Skin of body (tissue), 2 donors: ENCODE data around the gene MIPOL1. TPM values are rescaled to one million over a fixed set of nuclear protein-coding genes. Genes with fewer than 3 reads are reported as not detected.
"Not testable (repeated sequence)": the region's sequence is repeated elsewhere in the genome, so short reads cannot be mapped to it uniquely, and the experiment has no call there.

Experiments used
- DNase-seq: peaks from one replicate; lab custom pipeline; 2025; lab: John Stamatoyannopoulos, UW
- total RNA-seq: library from RNA; depleted of rRNA; stranded (reverse); fragments of >200 nt; gene quantifications from one replicate; pipeline ENCODE4 v1.2.3, GENCODE V29; 2014

Gene MIPOL1
- total RNA-seq, 1 donor from 2014 or later: 17.3 TPM

GRCh38 chr14:37512173-37512572 is 314.4 kb downstream of the MIPOL1 start:
- no peak for DNase-seq

DNA sequence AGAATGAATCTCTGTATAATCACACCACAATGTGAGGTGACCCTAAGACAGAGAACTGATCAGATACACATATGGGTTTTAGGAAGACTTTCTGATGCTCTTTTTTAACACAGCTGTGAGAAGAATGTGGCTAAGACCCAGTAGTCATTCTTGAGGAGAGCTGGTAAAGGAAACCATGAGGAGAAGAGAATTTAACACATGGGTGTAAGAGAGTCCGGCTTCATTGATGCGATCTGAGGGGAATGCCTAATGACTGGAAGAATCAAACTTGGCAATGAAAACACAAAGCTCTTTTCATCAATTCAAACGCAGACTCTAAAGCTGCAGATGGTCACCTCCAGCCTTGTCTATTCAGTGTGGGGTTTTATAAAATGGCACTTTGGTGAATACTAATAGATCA is 318.0 kb downstream of the MIPOL1 start:
- no peak for DNase-seq

- DNase-seq: no peak
Observed at GRCh38 chr14:37526994-37527393, 329.3 kb downstream of the MIPOL1 start.

GRCh38 chr14:37539992-37540391 is 342.3 kb downstream of the MIPOL1 start:
- no peak for DNase-seq

DNA sequence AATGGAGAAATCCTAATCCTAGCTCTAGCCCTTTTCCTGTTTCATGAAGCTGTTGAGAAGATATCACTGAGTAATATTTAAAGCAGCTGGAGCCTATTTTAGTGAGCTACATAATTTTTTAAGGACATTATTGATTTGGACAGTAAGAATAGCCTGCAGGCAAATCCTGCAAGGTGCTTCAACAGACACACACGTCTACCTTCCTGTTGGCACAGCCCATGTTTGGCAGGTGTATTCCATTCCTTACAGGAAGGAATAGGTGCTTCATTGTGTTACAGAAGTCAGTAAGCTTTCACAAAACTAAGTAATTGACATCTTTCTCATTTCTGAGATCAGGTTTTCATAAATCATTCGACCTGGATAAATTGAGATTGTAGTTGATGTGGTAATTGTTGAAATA is 346.7 kb downstream of the MIPOL1 start:
- no peak for DNase-seq

GRCh38 chr14:37545174-37545573 is 347.4 kb downstream of the MIPOL1 start:
- no peak for DNase-seq

GRCh38 chr14:37546621-37547447 is 349.1 kb downstream of the MIPOL1 start:
- DNase-seq: peak; percentile 31

DNA sequence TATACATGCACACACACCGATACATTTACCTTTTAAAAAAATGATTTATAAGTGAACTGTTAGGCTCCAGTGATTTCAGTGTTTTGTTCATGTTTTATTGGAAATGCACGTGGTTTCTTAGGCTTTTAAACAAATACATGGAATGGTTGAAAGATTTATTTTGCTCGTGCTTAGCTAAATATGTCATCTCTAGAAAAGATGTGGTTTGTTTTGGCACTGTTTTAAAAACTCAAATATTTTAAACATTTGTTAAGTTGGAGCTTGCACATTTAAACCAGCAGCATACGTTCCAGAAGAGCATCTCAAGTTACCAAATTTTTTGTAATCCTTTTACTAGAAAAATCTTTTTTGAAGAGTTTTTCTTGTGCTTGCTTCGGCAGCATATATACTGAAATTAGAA is 352.8 kb downstream of the MIPOL1 start:
- peak; percentile 64 for DNase-seq

GRCh38 chr14:37551119-37551518 is 353.4 kb downstream of the MIPOL1 start:
- no peak for DNase-seq

DNA sequence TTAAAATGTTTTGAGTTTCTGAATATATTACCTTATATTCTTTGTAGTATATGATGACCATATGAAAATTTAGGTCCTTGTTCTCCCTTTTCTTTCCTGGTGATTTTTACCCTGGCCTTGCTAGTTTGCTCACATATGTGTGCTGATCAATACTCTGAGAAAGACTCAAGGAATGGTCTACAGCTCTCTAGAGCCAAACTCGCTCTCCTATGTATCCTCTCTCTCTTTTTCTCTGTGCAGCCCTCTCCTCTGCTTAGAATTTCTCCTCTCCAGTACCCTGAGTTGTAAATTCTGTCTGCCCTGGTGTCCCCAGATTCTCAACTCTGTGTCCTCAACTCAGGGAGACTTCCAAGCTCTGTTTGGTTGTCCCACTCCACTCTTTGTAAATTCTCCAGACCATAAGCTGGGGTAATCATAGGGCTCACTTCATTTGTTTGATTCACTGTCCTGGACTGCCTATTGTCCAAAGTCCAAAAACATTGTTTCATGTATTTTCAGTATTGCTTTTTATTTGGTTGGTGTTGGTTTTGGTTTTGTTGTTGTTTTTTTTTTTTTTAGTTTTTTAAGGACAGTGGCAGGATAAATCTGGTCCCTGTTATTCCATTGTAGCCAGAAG is 356.3 kb downstream of the MIPOL1 start:
- no peak for DNase-seq

DNA sequence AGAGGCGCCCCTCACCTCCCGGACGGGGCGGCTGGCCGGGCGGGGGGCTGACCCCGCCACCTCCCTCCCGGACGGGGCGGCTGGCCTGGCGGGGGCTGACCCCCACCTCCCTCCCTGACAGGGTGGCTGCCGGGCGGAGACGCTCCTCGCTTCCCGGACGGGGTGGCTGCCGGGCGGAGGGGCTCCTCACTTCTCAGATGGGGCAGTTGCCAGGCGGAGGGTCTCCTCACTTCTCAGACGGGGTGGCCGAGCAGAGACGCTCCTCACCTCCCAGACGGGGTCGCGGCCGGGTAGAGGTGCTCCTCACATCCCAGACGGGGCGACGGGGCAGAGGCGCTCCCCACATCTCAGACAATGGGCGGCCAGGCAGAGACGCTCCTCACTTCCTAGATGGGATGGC is 357.9 kb downstream of the MIPOL1 start:
- DNase-seq: not testable (repeated sequence)

DNA sequence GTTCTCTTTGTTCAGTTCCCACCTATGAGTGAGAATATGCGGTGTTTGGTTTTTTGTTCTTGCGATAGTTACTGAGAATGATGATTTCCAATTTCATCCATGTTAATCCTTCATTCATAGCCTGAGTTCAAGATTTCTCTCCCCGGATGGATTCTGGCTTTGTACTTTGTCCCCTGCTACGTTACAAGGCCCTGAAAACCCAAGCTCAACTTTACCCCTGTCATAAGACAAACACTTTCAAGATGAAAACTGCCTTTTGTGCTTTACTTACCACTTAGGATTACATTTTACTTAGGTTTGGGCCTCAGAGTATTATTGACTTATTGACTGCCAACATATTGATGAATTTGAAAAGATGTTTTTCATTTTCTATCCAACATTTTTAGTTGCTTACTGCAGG is 361.0 kb downstream of the MIPOL1 start:
- DNase-seq: no peak

- DNase-seq: no peak
Observed at GRCh38 chr14:37559386-37559785, 361.6 kb downstream of the MIPOL1 start.

- no peak for DNase-seq
Observed at GRCh38 chr14:37563189-37563588, 365.5 kb downstream of the MIPOL1 start.

DNA sequence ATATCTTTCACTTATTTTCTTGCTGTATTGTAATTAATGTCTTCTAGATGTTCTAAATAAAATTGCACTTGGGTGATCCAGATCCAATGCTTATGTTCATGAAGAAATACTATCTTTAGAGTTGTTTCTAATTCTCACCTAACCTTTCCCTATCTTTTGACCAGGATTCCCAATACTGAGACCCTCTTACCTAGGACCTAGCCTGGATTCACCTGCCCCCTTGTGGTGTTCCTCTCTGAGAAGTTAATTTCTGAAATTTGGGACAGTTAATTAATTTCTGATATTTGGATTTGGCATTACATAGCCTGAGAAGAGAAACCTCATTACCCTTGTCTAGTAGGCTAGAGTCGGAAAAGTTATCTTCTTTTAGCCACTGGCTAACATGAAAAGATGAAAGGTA is 367.8 kb downstream of the MIPOL1 start:
- no peak for DNase-seq

- no peak for DNase-seq
Observed at GRCh38 chr14:37566811-37567371, 369.2 kb downstream of the MIPOL1 start.

- DNase-seq: no peak
Observed at GRCh38 chr14:37569729-37570128, 372.0 kb downstream of the MIPOL1 start.

DNA sequence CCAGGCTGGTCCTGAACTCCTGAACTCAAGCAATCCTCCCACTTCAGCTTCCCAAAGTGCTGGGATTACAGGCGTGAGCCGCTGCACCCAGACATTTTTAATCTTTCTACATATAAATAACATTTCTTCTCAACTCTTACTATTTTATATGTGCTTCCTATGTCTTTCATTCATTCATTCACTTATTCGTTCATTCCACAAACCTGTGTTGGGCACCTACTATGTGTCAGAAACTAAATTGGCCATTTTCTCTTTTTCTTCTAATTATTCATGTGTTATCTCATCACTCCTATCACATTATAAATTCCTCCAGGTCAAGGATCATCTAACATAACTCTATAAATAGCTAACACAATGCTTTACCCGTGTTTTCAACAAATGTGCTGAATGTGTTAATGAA is 373.7 kb downstream of the MIPOL1 start:
- DNase-seq: no peak

DNA sequence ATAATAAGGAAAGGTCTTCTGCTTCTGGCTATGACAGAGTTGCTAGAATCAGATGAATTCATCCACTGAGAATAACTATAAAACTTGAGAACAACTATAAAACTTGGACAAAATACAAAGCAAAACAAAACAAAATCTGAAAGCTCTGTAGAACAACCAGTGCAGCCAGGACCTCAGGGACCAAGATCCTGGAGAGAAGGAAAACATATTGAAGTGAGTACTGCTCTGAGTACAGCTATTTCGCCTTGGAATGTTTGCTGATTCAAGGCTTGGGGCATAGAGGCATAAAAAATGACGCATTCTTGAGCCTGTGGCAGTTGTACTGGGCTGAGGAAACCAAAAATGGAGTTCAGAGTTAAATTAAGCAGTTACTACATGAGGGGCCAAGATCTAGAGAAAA is 375.6 kb downstream of the MIPOL1 start:
- no peak for DNase-seq

- no peak for DNase-seq
Observed at GRCh38 chr14:37579274-37579673, 381.5 kb downstream of the MIPOL1 start.

- DNase-seq: no peak
Observed at GRCh38 chr14:37580146-37580545, 382.4 kb downstream of the MIPOL1 start.

DNA sequence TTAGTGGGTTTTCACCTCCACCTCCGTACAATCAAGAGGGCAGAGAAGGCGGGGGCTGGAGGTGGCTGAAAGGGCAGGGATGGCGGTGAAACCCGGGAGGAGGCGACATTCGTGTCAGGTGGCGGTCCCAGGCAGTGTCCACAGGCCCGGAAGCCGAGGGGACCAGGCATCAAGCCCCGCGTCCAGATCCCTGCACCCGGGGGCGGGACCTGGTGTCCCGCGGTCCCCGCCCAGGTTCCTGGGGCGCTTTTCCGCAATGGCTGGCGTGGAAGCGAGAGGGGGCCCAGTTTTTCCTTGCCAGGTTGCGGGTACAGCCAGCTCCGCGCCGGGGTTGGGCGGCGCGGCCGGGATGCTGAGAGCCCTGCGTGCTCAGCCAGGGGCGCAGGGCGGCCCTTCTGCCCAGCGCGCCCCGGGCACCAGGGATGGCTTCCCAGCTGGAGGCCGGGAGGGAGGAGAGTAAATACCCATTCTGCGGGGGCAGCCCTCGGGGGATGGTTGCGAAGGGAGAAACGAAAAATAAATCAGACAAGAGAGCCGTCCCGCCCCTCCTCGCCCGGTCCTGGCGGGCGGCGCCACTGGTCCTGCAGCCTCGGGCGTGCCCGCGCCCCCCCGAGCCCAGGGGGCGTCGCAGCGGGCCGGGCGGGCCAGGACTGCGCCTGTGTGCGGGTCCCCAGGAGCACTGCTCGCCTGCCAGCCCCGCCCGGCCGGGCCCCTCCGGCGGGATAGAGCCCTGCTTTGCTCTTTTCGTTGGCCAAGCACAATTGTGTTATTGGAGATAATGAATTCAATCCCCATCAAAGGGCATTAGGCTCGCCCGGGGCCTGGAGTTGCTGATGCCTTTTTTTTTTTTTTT is 385.8 kb downstream of the MIPOL1 start:
- DNase-seq: no peak
